Sigmoid colon (tissue), 4 donors: ENCODE measurements around the gene SUCLG1.

Experiments used
- CTCF ChIP-seq, 4 experiments: fragments of 450-650 bp in 3 of 4; fragments of 200-600 bp in 1 of 4; IDR thresholded peaks; one replicate each; pipeline ENCODE4 v1.5.1; 2016 to 2019; ENCODE audit warnings: antibody characterized with exemption in 4 of 4, mild to moderate bottlenecking in 3 of 4, moderate library complexity in 2 of 4
- EP300 ChIP-seq, 4 donors: sonication (generic); formaldehyde crosslinking; IDR thresholded peaks; one replicate each; pipeline ENCODE4 v1.6.1; 2017; ENCODE audit warnings: antibody characterized with exemption in 4 of 4
- POLR2A ChIP-seq, 2 donors: fragments of 450-650 bp; IDR thresholded peaks; one replicate each; pipeline ENCODE4 v1.6.1; 2016; ENCODE audit warnings: antibody characterized with exemption in 2 of 2, mild to moderate bottlenecking in 2 of 2, moderate library complexity in 2 of 2
- POLR2AphosphoS5 ChIP-seq, 4 donors: sonication (generic); formaldehyde crosslinking; IDR thresholded peaks; one replicate each; pipeline ENCODE4 v1.6.1; 2017; ENCODE audit warnings: antibody characterized with exemption in 4 of 4

- no peak for TF ChIP-seq CTCF (IDR thresholded peaks at IDR 0.05)
- TF ChIP-seq POLR2A (IDR thresholded peaks at IDR 0.05), result no peak
- no peak for TF ChIP-seq POLR2AphosphoS5 (IDR thresholded peaks at IDR 0.05)
- TF ChIP-seq EP300 (IDR thresholded peaks at IDR 0.05), result no peak
These were observed 4.5 kb downstream of the SUCLG1 start for GRCh38 chr2:84454581-84454980.
